Mammary epithelial cell (primary cell): Measurements from ENCODE around the gene SULT4A1.

Experiments
- EZH2 ChIP-seq: IDR thresholded peaks from 2 replicates; pipeline ENCODE4 v1.6.1; 2012; ENCODE audit warnings: low read length, inconsistent platforms, borderline replicate concordance
- TF ChIP-seq, protein P1 (sequence below), 2 donors: IDR thresholded peaks in 1 of 2; conservative IDR thresholded peaks in 1 of 2; 2 replicates each; pipeline ENCODE4 v1.5.1; 2011 to 2012; ENCODE audit warnings: inconsistent platforms in 2 of 2, low read length in 2 of 2, mild to moderate bottlenecking in 2 of 2, control low read depth in 1 of 2, low read depth in 1 of 2; ENCODE audit not compliant: insufficient read depth in 1 of 2; ENCODE audit errors: extremely low read depth in 1 of 2

DNA sequence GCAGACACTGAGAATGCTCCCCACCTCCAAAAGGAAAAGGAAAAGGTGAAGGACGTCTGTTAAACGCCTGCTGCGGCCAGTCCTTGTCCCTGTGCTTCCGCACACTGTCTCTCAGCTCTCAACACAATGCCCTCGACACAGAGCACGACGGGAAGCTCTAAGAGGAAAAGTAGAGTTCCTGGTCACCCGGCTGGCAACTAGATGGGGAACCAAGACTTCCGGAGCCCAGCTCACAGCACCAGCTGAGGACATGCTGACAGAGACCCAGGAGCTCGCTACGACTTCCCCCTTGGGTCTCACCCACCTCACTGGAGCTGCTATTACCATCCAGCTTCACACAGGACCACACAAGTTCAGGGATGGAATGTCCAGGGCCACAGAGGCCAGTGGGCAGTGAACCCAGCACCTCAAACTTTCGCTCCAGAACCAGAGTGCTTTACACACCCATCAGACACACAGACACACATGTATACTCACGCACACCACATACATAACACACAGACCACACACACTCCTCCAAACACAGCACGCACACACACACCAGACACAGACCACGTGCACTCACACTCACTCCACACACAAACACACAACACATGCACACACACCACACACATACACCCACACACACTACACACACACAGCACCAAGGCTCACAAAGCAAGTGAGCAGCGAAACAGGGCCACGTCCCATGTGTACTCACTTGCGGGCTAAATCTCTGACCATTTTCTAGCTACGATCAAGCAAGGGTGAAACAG lies 9.6 kb downstream of the SULT4A1 start:
- TF ChIP-seq, protein P1, sequence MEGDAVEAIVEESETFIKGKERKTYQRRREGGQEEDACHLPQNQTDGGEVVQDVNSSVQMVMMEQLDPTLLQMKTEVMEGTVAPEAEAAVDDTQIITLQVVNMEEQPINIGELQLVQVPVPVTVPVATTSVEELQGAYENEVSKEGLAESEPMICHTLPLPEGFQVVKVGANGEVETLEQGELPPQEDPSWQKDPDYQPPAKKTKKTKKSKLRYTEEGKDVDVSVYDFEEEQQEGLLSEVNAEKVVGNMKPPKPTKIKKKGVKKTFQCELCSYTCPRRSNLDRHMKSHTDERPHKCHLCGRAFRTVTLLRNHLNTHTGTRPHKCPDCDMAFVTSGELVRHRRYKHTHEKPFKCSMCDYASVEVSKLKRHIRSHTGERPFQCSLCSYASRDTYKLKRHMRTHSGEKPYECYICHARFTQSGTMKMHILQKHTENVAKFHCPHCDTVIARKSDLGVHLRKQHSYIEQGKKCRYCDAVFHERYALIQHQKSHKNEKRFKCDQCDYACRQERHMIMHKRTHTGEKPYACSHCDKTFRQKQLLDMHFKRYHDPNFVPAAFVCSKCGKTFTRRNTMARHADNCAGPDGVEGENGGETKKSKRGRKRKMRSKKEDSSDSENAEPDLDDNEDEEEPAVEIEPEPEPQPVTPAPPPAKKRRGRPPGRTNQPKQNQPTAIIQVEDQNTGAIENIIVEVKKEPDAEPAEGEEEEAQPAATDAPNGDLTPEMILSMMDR (conservative IDR thresholded peaks at IDR 0.05 in 1 of 2, IDR thresholded peaks at IDR 0.05 in 1 of 2; ENCODE audit: extremely low read depth in 1 of 2, insufficient read depth in 1 of 2, low read depth in 1 of 2, low read length in 2 of 2): no peak
- TF ChIP-seq EZH2: no peak
